Measurements from ENCODE around the gene RAD51B. TPM values are rescaled to one million over a fixed set of nuclear protein-coding genes. Genes with fewer than 3 reads are reported as not detected.
A peak's percentile ranks its signal among the peaks of the same experiment; 100 is the strongest.

Gene RAD51B
- total RNA-seq, 2 donors from 2014 or later: 37.0 to 49.7 TPM

- H3K4me3 Mint-ChIP-seq: no peak overlapping the region
- no peaks in the 10 kb centered on the region for H3K36me3 Mint-ChIP-seq (ENCODE audit: low read depth)
- H3K9me3 Mint-ChIP-seq: no peaks in the 10 kb centered on the region
- H3K27ac Mint-ChIP-seq: no peak overlapping the region
- peaks cover 6% of the 10 kb centered on the region for H3K4me1 Mint-ChIP-seq
- no peaks in the 10 kb centered on the region for H3K27me3 Mint-ChIP-seq
- ATAC-seq (replicated peaks): no peak
Measured at GRCh38 chr14:68492381-68493151, 673.0 kb downstream of the RAD51B start.

- no peaks in the 10 kb centered on the region for H3K36me3 Mint-ChIP-seq (ENCODE audit: low read depth)
- no peak for ATAC-seq (replicated peaks)
- no peaks in the 10 kb centered on the region for H3K27me3 Mint-ChIP-seq
- H3K27ac Mint-ChIP-seq: no peak overlapping the region
- H3K4me3 Mint-ChIP-seq: no peak overlapping the region
- H3K4me1 Mint-ChIP-seq: no peaks in the 10 kb centered on the region
- H3K9me3 Mint-ChIP-seq: no peaks in the 10 kb centered on the region
Measured at GRCh38 chr14:68493152-68493911, 673.8 kb downstream of the RAD51B start.

GRCh38 chr14:68495101-68496039 is 675.8 kb downstream of the RAD51B start:
- Mint-ChIP-seq H3K27me3 (no peaks in the 10 kb centered on the region), H3K36me3 (ENCODE audit: low read depth) (no peaks in the 10 kb centered on the region), H3K4me1 (no peaks in the 10 kb centered on the region), H3K9me3 (no peaks in the 10 kb centered on the region), H3K27ac (no peak overlapping the region), H3K4me3 (no peak overlapping the region)
- ATAC-seq (replicated peaks): no peak

GRCh38 chr14:68497011-68497410 is 677.4 kb downstream of the RAD51B start:
- no peaks in the 10 kb centered on the region for H3K27me3 Mint-ChIP-seq
- H3K4me1 Mint-ChIP-seq: no peaks in the 10 kb centered on the region
- no peak overlapping the region for H3K27ac Mint-ChIP-seq
- no peak for ATAC-seq (replicated peaks)
- no peaks in the 10 kb centered on the region for H3K36me3 Mint-ChIP-seq (ENCODE audit: low read depth)
- H3K9me3 Mint-ChIP-seq: no peaks in the 10 kb centered on the region
- H3K4me3 Mint-ChIP-seq: no peak overlapping the region

- Mint-ChIP-seq H3K27ac (no peak overlapping the region), H3K9me3 (no peaks in the 10 kb centered on the region), H3K4me3 (no peak overlapping the region), H3K4me1 (peaks cover 4% of the 10 kb centered on the region), H3K27me3 (no peaks in the 10 kb centered on the region), H3K36me3 (ENCODE audit: low read depth) (no peaks in the 10 kb centered on the region)
- ATAC-seq (replicated peaks): no peak
Measured at GRCh38 chr14:68499451-68499850, 679.9 kb downstream of the RAD51B start.

GRCh38 chr14:68501171-68501570 is 681.6 kb downstream of the RAD51B start:
- Mint-ChIP-seq H3K27ac (no peak overlapping the region), H3K4me3 (no peak overlapping the region), H3K4me1 (peaks cover 9% of the 10 kb centered on the region), H3K36me3 (ENCODE audit: low read depth) (no peaks in the 10 kb centered on the region), H3K27me3 (no peaks in the 10 kb centered on the region), H3K9me3 (no peaks in the 10 kb centered on the region)
- ATAC-seq (replicated peaks): no peak

GRCh38 chr14:68501614-68502052 is 682.1 kb downstream of the RAD51B start:
- Mint-ChIP-seq H3K4me1 (peaks cover 13% of the 10 kb centered on the region), H3K4me3 (no peak overlapping the region), H3K27ac (no peak overlapping the region), H3K36me3 (ENCODE audit: low read depth) (no peaks in the 10 kb centered on the region), H3K9me3 (no peaks in the 10 kb centered on the region), H3K27me3 (no peaks in the 10 kb centered on the region)
- ATAC-seq (replicated peaks): no peak

- no peak overlapping the region for H3K27ac Mint-ChIP-seq
- H3K4me1 Mint-ChIP-seq: peaks cover 19% of the 10 kb centered on the region
- H3K27me3 Mint-ChIP-seq: no peaks in the 10 kb centered on the region
- no peaks in the 10 kb centered on the region for H3K9me3 Mint-ChIP-seq
- no peak overlapping the region for H3K4me3 Mint-ChIP-seq
- ATAC-seq (replicated peaks): no peak
- no peaks in the 10 kb centered on the region for H3K36me3 Mint-ChIP-seq (ENCODE audit: low read depth)
Measured at GRCh38 chr14:68502230-68502629, 682.7 kb downstream of the RAD51B start.

- Mint-ChIP-seq H3K9me3 (no peaks in the 10 kb centered on the region), H3K27ac (no peak overlapping the region), H3K4me3 (no peak overlapping the region), H3K36me3 (ENCODE audit: low read depth) (no peaks in the 10 kb centered on the region), H3K4me1 (peaks cover 28% of the 10 kb centered on the region), H3K27me3 (no peaks in the 10 kb centered on the region)
- ATAC-seq (replicated peaks): no peak
Measured at GRCh38 chr14:68503186-68503825, 683.7 kb downstream of the RAD51B start.

GRCh38 chr14:68504861-68505260 is 685.3 kb downstream of the RAD51B start:
- peaks cover 28% of the 10 kb centered on the region for H3K4me1 Mint-ChIP-seq
- no peak overlapping the region for H3K27ac Mint-ChIP-seq
- H3K27me3 Mint-ChIP-seq: no peaks in the 10 kb centered on the region
- no peaks in the 10 kb centered on the region for H3K36me3 Mint-ChIP-seq (ENCODE audit: low read depth)
- H3K4me3 Mint-ChIP-seq: no peak overlapping the region
- H3K9me3 Mint-ChIP-seq: no peaks in the 10 kb centered on the region
- ATAC-seq (replicated peaks): no peak

GRCh38 chr14:68506021-68506644 is 686.6 kb downstream of the RAD51B start:
- Mint-ChIP-seq H3K27me3 (no peaks in the 10 kb centered on the region), H3K9me3 (no peaks in the 10 kb centered on the region), H3K4me3 (peak overlapping the region; percentile 78), H3K36me3 (ENCODE audit: low read depth) (no peaks in the 10 kb centered on the region), H3K27ac (peak overlapping the region; percentile 67), H3K4me1 (peaks cover 32% of the 10 kb centered on the region)
- peak; percentile 38 for ATAC-seq (replicated peaks)

GRCh38 chr14:68506645-68507419 is 687.3 kb downstream of the RAD51B start:
- Mint-ChIP-seq H3K36me3 (ENCODE audit: low read depth) (no peaks in the 10 kb centered on the region), H3K27ac (peak overlapping the region; percentile 67)
- peak; percentile 81 for ATAC-seq (replicated peaks)

GRCh38 chr14:68507544-68508081 is 688.0 kb downstream of the RAD51B start:
- peak; percentile 17 for ATAC-seq (replicated peaks)
- Mint-ChIP-seq H3K4me1 (peaks cover 35% of the 10 kb centered on the region), H3K27ac (peak overlapping the region; percentile 67), H3K27me3 (no peaks in the 10 kb centered on the region), H3K36me3 (ENCODE audit: low read depth) (no peaks in the 10 kb centered on the region), H3K4me3 (peak overlapping the region; percentile 78), H3K9me3 (no peaks in the 10 kb centered on the region)

More at GRCh38 chr14:68506645-68507419, 687.3 kb downstream of the RAD51B start:
- Mint-ChIP-seq H3K4me3 (peak overlapping the region; percentile 78), H3K9me3 (no peaks in the 10 kb centered on the region), H3K27me3 (no peaks in the 10 kb centered on the region), H3K4me1 (peaks cover 32% of the 10 kb centered on the region)

All from activated T-helper 17 cell treated with anti-CD3 and anti-CD28 coated beads, Interleukin-2, amount 50 U/mL, for 72 hours (primary cell).